GM19193 (cell line): ENCODE measurements around the gene PNPO.

Source experiments
- POLR2A ChIP-seq: IDR thresholded peaks from 4 replicates; pipeline ENCODE4 v1.6.1; 2011; ENCODE audit not compliant: insufficient read depth, insufficient read length; ENCODE audit errors: extremely low read depth

Gene PNPO

DNA sequence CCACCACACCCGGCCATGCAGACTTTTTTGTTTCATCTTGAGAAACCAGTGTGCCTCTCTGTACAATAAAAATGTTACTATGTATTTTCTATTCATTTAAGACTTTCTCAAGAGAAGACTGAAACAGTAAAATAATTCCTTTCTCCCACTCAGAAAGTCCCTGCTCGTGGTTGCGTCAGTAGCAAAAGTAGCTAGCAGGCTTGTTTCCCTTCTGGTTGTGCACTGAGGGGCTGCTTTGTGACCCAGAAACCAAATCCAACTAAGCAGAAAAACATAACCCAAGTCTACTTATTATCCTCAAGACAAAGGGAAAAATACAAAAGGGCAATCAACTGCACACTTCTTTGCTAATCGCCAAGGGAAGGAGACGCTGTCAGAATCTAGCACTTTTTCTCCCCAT, 3.4 kb upstream of the PNPO start:
- TF ChIP-seq POLR2A, result no peak

DNA sequence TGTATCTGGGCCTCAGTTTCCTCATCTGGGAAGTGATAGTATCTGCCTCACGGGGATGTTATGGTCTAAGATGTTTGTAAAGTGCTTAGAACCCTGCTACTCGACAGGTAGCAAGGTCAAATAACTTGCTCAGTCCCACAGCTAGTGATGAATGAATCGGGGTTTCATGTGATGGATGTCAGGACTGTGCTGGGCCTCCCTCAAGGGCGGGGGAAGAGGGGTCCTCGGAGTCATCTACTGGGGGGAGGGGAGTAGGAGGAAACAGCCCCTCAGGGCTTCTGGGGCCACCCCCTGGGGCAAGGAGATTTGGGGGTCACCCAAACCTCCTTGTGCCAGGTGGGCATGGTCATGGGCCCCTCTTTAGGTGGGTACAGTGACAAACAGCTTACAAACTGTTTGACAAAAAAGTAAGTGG, 732 bp downstream of the PNPO start:
- TF ChIP-seq POLR2A, result no peak

DNA sequence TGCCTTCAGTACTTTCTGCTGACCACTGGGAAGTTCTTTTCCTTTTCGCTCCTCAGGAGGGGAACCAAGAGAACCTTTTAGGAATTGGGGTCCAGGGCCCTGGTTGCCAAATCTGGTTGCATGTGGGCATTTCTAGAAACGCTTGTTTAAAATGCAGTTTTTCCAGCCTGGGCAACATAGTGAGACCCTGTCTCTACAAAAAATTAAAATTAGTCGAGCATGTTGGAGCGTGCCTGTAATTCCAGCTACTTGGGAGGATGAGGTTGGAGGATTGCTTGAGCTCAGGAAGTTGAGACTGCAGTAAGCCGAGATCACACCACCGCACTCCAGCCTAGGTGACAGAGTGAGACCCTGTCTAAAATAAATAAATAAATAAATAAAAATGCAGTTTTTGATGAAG, 1.2 kb downstream of the PNPO start:
- TF ChIP-seq POLR2A, result no peak

DNA sequence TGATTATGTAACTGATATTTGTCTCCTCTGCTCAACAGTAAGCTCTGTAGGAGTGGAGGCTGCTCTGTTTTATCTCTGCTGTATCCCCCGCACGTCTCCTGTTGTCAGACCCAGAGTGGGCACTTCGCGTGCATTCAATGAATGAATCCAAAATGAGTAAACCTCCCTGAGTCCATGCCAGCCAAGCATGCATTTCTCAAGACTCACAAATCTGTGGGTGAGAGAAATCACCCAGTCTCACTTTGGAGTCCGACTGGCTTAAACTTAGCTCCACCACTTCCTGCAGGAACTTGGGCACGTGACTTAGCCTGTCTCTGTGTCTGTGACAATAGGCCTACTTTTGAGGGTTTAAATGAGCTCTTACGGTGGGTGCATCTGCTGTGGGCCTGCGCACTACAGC, 3.7 kb downstream of the PNPO start:
- no peak for TF ChIP-seq POLR2A

DNA sequence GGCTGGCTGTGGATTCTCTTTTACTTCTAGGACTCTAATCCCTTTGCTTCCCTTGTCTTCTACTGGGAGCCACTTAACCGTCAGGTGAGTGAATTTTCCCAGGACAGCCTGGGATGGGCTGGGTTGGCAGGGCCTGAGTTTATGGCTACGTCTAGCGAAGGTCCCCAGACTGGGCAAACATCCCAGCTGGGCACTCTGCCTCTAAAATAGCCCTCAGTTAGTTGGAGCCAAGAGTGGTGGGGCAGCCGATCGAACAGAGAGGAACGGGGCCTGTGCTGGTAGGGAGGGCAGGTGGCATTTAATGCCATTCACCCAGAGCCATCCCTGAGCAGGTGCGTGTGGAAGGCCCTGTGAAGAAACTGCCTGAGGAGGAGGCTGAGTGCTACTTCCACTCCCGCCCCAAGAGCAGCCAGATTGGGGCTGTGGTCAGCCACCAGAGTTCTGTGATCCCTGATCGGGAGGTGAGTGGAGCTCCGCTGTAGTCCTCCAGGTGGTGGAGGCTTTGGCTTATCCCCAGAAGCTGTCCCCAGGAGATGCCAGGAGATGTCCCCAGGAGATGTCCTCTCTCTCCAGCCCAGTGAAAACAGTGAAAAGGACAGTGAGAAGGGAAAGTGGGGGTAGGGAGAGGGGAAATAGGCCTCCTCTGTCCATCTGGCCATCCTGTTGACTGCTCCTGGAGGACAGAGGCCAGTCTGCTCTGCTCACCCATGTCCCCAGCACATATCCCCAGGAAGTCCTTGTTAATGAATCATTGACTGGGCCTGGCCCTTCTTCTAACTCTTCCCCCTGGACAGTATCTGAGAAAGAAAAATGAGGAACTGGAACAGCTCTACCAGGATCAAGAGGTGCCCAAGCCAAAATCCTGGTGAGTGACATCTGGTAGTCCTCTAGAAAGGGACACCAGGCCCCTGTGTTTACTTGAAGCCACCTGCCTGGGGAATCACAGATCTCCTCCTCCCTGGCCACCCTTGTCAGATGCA, 4.4 kb downstream of the PNPO start:
- no peak for TF ChIP-seq POLR2A

DNA sequence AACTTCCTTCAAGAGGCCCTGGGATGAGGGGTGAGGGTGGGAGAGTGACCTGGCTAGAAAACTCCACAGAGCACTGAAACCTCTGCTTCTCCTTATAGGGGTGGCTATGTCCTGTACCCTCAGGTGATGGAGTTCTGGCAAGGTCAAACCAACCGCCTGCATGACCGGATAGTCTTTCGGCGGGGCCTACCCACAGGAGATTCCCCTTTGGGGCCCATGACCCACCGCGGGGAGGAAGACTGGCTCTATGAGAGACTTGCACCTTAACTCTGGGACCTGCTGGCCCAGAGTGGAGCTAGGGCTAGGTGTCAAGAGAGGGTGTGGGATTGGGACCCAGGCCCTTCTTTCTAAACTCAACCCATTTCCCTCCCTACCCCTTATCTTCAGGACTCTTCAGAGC, 5.1 kb downstream of the PNPO start:
- no peak for TF ChIP-seq POLR2A

DNA sequence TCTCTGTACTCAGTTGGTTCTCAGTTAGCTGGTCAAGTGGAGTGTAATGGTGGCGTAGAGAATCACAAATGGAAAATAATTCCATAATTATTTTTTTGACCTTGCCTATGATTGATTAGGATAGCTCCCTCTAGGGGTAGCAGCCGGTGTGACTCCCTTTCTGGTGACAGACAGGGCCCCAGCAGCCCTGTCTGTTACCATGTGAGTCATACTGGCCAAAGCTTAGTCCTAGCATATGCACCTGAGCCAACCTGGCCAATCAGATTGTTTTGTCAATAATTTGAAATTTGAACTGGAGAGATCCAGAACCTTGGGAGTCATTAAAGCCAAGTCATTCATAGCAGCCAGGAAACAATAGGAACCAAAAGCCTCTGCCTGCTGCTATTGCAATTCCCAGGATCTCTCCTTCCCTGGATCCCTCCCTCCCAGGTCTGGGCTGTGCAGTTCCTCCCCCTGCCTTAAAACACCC, 5.6 kb downstream of the PNPO start:
- no peak for TF ChIP-seq POLR2A

DNA sequence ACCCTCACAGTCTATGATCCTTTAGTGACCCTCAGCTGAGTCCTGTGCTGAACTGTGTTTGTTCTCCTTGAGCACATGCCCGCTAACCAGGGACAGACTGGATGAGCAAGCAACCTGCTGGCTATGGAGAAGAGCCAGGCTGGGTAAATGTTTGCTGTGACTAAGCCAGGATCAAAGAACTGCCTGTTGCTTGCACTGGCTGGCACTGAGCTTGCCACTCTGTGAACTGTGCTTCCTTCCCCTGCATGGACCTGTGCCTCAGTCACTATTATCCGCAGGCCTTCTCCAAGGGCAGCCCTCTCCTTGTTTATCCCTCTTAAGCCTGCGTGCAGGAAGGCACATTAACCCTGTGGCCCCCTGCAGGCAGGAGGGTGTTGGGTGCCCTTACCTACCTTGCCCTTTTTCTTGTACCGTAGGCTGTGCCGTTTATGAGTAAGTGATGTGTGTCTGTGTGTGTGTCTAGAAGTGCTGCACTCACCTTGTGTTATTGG, 7.4 kb downstream of the PNPO start:
- no peak for TF ChIP-seq POLR2A

DNA sequence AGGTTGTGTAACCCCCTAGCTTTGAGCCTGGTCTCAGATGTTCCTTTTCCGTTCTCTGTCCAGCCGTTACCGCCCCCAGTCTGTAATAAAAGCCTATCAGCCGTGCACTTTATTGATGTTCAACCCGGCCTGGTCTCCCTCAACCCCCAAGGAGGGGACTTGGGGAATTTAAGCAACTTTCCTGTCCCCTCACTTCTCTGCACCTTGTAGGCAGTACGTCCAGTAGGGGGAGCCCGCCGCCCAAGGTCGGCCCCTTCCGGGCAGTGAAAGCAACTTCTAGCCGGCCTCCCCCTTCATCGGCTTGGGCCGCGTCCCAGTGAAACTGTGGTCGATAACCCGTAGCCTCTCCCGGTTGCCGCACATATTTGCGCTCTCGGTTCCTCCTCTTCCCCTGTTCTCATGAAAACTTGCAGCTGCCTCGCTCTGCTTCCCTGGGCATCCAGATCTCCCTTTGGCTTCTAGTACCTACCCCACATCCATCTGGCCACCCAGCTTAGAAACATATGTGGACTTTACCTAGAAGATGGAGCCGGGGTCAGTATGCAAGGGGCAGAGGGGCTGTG, 7.9 kb downstream of the PNPO start:
- TF ChIP-seq POLR2A, result no peak

DNA sequence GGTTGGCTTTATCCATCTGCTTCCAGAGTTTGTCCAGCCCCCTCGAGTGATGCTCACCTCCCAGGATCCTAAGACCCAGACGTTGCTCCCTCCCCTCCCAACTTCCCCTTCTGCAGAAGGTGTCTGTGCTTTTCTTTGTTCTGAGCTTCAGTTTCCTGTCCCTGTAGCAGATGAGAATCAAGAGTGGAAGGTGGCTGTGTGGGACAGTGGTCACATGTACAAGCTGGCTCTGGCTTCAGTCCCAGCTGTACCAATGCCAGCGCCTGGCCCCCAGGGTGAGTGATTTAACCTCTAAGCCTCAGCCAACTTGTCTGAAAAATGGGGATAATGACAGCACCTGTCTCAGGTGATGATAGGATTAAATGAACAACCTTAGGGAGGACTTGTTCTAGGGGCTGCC, 8.6 kb downstream of the PNPO start:
- no peak for TF ChIP-seq POLR2A

DNA sequence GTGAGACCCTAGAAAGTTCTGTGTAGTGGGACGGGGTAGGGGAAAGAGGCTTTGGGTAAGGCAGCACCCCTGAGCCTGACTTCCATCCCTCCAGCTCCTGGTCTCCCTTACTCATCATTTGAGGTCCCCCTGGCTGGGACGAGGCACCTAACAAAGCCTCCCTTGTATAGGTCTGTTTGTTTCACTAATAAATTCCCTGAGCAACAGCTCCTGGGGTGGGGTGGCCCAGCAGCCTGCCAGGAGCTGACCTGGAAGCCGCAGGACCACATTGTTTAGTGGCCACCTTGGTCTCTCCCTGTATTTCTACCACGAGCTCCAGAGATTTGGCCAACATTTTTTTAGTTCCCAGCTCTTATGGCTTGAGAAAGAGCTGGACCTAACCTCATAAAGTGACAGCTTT, 9.1 kb downstream of the PNPO start:
- TF ChIP-seq POLR2A, result no peak

DNA sequence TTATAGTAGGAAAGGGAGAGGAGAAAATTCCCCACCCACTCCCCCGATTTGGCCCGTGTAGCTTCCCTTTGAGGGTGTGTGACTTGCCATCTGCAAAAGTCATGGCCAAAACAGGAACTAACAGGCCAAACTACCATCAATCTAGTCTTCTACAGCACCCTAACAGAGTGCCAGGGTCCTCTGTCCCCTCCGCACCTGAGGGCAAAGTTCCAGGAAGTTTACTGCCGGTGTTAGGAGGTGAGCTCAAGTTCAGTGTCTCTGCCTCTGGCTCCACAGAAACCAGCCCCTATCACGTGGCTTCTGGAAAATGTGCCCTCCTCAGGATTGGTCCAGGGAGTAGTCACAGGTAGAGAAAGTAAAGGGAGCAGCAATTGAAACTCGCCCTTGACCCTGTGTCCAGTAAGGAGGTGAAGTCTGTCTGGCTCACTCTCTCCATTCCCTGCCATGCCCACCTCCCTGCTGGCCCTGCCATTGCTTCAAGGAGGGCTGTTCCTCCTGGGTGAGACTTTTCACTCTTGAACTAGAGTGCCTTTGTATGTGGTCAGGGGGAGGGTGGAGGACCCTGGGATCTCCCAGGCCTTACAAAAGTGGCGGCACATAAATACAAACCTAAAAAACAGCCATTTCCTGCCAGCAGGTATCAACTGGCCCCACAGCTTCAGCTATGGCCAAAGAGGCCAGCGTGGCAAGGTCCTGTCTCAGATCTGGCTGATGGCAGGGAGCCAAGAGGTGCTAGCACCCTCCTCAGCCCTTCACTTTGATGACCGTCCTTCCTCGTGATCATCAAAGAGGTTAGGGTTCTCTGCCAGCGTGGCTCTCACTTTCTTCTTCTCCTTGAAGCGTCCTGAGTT, 11.0 kb downstream of the PNPO start:
- no peak for TF ChIP-seq POLR2A

DNA sequence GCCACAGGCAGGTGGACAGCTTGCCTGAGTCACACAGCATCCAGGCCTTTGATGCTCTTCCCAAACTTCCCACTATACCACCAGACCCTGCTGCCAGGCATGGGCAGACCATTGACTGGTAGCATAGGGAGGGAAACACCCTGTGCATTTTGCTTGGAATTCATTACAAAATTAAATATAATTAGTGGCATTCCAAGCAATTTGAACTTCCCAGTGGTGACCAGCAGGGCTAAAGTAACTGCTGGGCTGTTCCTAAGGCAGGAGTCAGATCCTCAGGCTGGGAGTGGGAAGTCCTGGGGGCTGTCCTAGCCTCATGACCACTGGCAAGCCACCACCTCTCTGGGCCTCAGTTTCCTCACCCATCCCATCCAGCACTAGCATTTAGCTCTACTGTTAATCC, 12.5 kb downstream of the PNPO start:
- TF ChIP-seq POLR2A, result no peak

DNA sequence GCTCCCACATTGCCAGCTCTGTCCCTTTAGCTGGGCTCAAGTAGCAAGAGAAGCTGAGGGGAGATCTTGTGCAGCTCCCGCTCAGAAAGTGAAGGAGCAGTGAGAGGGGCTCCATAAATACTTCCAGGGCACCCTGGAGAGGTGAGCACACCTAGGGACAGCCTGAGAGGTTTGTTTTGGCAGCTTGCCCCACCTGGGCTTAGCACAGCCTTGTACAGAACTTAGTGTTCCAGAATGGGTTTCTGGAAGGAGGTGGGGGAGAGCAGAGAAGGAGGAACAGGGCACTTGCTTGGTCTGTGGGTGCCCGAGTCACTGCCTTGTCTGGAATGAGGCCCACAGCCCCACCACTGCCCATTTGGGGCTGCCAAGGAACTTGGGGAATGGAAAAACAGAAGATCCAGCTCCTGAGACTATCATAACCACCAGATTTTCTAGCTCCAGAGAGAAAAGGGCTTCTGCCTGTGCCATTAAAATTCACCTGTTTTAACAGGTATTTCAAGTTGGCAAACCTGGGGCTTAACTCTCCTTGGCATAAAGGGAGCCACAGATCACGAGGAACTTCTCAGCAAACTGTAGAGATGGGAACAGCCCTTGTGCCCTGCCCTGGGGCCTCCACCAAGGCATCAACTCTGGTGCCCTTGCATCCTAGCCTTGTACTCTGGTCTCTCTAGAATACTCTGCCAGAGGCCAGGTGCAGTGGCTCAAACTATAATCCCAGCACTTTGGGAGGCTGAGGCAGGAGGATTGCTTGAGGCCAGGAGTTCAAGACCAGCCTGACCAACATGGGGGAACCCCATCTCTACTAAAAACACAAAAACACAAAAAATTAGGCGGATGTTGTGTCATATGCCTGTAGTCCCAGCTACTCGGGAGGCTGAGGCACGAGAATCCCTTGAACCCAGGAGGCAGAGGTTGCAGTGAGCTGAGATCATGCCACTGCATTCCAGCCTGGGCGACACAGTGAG, 14.4 kb downstream of the PNPO start:
- no peak for TF ChIP-seq POLR2A
